LNCAP (cell line): ENCODE data around the gene ESPNL.

Experiments
- CTCF ChIP-seq: fragments of 450-650 bp; IDR thresholded peaks from 2 replicates; pipeline ENCODE4 v1.5.1; 2017; ENCODE audit warnings: mild to moderate bottlenecking

ESPNL gene

GRCh38 chr2:238159661-238160205 lies 59.6 kb downstream of the ESPNL start:
- TF ChIP-seq CTCF = no peak

GRCh38 chr2:238160206-238161129 lies 60.3 kb downstream of the ESPNL start:
- TF ChIP-seq CTCF = no peak

GRCh38 chr2:238161291-238162051 lies 61.3 kb downstream of the ESPNL start:
- no peak for TF ChIP-seq CTCF

GRCh38 chr2:238162251-238162845 lies 62.2 kb downstream of the ESPNL start:
- no peak for TF ChIP-seq CTCF

GRCh38 chr2:238162846-238163441 lies 62.8 kb downstream of the ESPNL start:
- TF ChIP-seq CTCF = no peak

GRCh38 chr2:238163481-238164198 lies 63.5 kb downstream of the ESPNL start:
- no peak for TF ChIP-seq CTCF
